ENCODE measurements around the gene RBM47.
"Not testable (repeated sequence)": the region's sequence is repeated elsewhere in the genome, so short reads cannot be mapped to it uniquely, and the experiment has no call there.

The RBM47 gene

GRCh38 chr4:40399578-40399977, 230.1 kb downstream of the RBM47 start:
- no peak for DNase-seq

GRCh38 chr4:40395908-40396793, 233.5 kb downstream of the RBM47 start:
- DNase-seq = no peak

GRCh38 chr4:40395166-40395900, 234.3 kb downstream of the RBM47 start:
- DNase-seq = no peak

DNA sequence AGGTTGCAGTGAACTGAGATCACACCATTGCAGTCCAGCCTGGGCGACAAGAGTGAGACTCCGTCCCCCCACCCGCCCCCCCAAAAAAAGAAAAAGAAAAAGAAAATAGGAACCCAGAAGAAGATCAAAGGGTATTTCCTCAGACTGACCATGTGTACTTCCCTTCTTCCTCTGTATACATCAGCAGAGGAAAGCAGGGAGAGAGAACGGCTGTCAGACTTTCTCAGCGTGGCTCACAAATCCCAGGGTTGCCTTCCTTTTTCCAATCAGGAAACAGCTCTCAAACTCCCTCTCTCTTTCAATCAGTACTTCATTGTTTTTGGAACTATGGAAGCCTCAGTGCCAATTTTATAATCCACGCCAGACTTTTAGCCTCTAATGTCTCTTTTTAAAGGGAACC, 235.4 kb downstream of the RBM47 start:
- no peak for DNase-seq

GRCh38 chr4:40392241-40392640, 237.4 kb downstream of the RBM47 start:
- DNase-seq = not testable (repeated sequence)

DNA sequence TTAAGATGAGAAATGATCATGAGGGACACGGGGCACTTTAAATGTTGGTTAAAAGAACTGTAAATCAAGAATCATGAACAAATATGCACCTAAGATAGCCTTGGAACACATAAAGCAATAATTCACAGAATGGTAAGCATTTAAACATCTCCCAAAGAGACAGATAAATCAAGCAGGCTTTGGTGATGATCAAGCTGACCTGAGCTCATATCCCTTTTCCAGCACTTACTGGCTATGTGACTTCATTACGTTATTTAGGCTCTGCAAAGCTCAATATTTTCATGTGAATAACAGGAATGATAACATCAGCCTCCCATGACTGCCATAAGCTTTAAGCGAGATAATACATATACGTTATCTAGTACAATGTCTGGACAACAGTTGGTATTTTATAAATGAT, 239.7 kb downstream of the RBM47 start:
- DNase-seq = no peak

- no peak for DNase-seq
Observed at GRCh38 chr4:40388239-40388638, 241.4 kb downstream of the RBM47 start.

DNA sequence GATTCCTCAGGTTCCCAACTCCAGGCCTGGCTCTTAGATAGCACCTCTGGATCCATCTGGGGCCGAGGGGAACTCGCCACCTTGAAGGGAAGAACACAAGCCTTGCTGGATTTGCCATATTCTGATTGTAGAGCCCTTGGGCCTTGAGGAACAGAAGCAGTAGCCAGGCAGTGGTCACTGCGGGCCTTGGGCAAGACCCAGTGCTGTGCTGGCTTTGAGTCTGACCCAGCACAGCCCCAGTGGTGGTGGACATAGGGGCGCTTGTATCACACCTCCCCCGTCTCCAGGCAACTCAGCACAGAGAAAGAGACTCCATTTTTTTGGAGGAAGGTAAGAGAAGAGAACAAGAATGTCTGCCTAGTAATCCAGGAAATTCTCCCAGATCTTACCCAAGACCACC, 249.0 kb downstream of the RBM47 start:
- no peak for DNase-seq

- no peak for DNase-seq
Observed at GRCh38 chr4:40379248-40379647, 250.4 kb downstream of the RBM47 start.

DNA sequence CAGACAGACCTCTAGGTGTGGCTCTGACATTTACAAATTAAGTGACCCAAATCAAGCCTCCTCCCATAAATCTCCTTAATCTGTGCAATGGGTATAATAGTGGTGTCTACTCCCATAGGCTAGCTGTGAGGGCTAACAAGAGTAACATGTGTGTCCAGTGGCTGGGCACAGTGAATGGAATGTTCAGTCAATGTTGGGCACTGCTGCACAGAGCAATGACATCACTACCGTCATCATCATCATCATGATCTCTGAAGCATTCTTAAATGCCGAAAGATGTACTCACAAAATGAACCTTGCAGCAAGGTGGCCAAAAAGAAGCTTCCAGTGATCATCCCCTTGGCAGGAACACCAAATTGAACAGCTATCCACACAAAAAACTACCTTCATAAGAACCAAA, 251.0 kb downstream of the RBM47 start:
- DNase-seq = no peak

- no peak for DNase-seq
Observed at GRCh38 chr4:40377512-40378365, 251.9 kb downstream of the RBM47 start.

DNA sequence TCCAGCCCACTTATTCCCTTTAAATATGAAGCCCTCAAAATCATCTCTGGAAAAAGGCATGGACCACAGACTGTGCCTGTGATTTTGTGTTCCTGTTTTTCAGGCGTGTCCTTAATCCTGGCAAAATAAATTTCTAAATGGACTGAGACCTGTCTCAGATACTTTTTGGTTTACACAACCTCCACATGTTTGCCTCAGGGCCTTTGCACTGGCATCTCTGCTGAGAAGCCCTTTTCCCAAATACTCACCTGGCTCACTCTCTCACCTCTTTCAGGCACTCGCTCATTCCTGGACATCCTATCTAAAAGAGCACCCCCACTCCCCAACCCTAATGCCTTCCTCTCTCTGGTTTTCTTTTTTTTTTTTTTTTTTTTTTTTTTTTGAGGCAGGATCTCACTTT, 254.0 kb downstream of the RBM47 start:
- no peak for DNase-seq

GRCh38 chr4:40375095-40375494, 254.6 kb downstream of the RBM47 start:
- DNase-seq = no peak

- DNase-seq = no peak
Observed at GRCh38 chr4:40373636-40374035, 256.0 kb downstream of the RBM47 start.

All from T1000 (cell line).